GM18907 (cell line): ENCODE data around the gene PRRG4.
"Not testable (repeated sequence)": the region's sequence is repeated elsewhere in the genome, so short reads cannot be mapped to it uniquely, and the experiment has no call there.

ENCODE experiments used
- ATAC-seq: cut with Tn5 transposase; IDR thresholded peaks from one replicate; pipeline ENCODE4 v1.9.1; 2021; ENCODE audit warnings: mild to moderate bottlenecking, moderate library complexity; ENCODE audit not compliant: unreplicated experiment

The PRRG4 gene

DNA sequence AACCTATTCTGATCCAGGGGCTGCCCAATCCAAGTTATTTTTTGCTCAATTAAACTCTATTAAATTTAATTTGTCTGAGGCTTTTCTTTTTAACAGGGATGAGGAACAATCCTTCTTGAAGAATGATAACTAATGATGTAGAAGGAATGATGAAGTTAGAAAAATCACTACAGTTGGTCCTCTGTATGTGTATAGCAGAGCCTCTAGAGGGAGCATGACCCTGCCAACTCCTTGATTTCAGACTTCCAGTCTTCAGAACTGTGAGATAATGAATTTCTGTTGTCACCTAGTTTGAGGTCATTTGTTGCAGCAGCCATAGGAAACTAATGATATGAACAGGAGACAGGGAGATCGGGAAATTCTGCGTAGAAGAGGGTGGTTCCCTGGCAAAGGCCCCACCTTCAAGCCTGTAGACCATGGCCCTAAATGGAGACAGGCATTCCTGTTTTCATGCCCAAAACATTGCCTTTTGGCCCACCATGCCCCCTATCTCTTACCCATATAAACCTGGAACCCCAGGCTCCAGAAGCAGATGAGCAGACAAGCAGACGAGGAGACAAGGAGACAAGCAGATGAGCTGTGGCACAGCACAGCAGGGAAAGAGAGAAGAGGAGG is 55.1 kb downstream of the PRRG4 start:
- no peak for ATAC-seq

GRCh38 chr11:32885556-32885955 is 55.8 kb downstream of the PRRG4 start:
- ATAC-seq: no peak

GRCh38 chr11:32886180-32886579 is 56.5 kb downstream of the PRRG4 start:
- no peak for ATAC-seq

- ATAC-seq: not testable (repeated sequence)
Measured at GRCh38 chr11:32887707-32888383, 58.1 kb downstream of the PRRG4 start.

DNA sequence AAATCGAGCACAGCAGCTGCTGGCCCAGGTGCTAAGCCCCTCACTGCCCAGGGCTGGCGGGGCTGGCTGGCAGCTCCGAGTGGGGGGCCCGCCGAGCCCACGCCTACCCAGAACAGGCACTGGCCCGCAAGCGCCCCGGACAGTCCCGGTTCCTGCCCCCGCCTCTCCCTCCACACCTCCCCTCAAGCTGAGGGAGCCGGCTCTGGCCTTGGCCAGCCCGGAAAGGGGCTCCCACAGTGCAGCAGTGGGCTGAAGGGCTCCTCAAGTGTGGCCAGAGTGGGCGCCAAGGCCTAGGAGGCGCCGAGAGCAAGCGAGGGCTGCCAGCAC is 58.6 kb downstream of the PRRG4 start:
- ATAC-seq: not testable (repeated sequence)

GRCh38 chr11:32888805-32889204 is 59.1 kb downstream of the PRRG4 start:
- no peak for ATAC-seq

DNA sequence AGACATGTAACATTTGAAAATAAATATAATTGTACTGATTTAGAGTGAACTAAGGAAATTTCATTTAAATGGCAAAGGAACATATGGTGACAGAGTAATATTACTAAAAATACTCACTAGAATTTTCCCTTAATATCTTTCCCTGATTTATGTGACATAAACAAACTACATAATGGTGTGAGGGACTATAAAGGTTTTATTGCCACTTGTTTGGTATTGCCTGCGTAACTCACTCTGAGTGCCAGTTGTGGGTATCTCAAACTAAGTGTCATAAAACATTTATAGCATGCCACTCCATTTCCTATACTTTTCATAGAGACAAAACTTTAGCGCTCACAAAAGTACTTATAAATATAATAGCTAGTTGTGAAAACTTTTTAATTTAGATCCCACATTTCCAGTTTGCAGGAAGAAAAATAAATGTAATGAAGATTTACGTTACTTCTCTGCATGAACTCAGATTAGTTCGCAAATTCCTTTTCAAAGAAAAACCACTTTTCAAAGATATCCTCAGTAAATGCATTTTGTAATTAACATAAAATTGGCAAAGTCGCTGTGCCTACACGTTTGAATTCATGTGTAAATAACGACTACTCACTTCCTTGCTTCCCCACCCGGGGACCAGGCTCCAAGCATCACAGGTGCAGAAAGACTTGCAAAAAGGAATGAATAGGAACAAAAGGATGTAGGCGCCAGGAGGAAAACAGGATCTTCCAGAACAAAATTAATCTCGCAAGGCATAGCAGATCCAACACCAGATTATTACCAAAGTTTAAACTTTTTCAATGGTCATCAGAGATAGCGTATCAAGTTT is 61.3 kb downstream of the PRRG4 start:
- no peak for ATAC-seq

DNA sequence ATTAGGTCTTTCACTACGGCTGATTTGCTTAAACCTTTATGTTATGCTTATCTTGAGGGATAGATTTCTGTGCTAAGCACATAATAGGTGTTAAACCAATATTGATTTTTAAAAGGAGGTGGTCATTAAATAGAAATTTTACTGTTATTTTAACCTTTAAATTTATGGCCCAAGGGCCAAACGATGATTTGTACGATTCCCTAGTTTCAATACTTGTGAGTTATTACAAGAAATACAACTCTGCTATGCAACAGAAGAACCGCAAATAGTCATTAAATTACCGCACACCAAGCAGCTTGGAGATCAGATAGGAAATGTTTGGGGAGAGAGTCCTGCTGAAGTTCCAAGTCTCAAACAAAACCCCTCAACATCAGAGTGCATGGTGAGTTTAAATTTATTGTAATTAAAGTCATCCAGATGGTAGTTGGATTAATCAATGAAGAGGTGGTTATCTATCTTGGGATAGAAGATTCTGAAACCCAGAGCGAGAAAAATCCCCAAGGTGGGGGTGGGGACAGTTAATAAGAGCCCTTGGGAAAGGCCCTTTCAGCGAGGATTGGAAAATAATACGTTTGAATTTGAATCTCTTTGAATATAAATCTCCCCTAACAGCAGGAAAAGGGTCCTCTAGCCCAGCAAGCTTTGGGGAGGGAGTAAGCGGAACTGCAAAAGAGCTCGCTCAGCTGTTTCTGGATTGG is 62.1 kb downstream of the PRRG4 start:
- no peak for ATAC-seq

- ATAC-seq: peak; percentile 68
Measured at GRCh38 chr11:32892355-32893092, 62.8 kb downstream of the PRRG4 start, which contains the start of gene QSER1. TSS of gene QSER1 (plus strand) at chr11:32892811. CDS start at chr11:32893126, 315 bp downstream.

DNA sequence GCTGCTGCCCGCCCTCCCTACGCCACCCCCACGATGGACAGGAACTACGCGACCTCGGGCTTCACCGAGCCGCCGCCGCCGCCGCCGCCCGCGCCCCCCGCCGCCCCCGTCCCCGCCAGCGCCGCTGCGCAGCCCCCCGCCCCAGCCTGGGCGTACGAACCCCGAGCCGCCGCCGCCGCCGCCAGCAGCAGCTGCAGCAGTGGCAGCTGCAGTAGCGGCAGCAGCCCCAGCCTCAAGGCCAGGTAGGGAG is 63.3 kb downstream of the PRRG4 start:
- ATAC-seq: no peak

DNA sequence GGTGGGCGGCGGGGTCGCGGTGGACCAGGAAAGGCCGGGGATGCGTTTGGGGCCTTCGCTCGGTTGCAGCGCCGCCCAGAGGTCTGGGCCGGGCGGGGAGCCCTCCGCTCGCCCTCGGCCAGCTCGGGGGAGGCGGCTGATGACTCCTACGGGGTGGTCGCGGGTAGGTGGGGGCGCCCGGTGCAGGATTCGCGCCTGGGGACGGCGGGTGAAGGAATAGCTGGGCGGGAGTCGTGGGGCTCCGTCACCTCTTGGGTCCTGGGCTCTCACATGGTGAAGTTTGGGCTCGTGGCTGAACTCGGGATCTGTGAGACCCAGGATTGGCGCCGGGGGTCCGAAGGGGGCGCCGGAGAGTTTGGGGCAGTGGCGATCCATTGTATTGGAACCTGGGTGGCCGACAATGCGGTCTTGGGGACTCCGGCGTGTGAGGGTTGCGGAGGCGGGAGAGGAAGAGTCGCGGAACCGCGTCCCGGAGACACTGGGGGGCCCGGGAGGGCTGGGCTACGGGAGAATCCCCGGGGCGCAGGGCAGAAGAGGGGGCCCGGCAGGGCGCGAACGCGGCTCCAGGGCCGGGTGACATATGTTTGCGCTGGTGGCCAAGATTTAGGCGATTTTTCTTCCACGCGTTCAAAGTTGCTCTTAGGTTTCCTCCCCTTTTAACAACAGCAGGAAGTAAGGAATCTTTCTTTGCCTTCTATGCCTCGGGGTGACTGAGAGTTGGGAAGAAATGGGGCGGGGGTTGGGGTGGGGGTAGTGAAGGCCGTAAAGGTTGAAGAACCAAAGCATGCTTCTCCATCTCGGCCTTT is 63.8 kb downstream of the PRRG4 start:
- ATAC-seq: peak; percentile 40

- ATAC-seq: no peak
Measured at GRCh38 chr11:32894149-32894827, 64.6 kb downstream of the PRRG4 start.

DNA sequence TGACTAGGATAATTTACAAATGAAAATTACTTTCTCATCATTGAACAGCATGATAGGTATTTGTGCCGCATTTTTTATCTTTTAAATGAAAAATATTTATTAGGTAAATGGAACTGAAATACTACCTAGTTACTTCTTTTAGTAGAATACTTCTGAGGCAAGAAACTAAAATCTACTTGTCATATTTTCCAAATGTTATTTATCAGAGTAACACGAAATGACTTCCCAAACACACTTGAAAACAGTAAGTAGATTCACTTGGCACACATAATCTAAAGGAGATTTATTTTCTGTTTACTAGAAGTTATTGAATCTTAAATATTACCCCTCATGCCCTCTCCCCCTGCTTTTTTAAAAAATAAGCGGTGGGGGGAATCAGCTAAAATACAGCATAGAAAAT is 65.2 kb downstream of the PRRG4 start:
- ATAC-seq: no peak

- ATAC-seq: no peak
Measured at GRCh38 chr11:32895471-32895870, 65.7 kb downstream of the PRRG4 start.

- ATAC-seq: no peak
Measured at GRCh38 chr11:32897103-32897502, 67.4 kb downstream of the PRRG4 start.

DNA sequence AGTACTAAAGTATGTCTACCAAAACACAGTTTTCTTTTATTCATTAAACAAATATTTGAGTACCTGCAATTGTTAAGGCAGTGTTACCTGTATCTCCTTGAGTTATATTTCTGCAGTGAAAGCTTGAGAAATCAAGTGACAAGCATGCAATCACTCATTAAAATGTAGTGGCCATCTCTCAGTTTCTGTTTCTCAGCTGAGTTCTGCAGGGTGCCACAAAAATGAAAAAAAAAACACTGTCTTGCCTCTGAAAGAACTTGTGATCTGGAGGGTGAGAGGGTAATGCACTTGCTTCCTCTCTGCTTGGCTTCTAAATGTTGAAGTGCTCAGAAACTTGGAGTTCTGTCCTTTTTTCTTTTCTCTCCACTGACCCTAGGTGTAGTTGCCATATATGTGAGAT is 69.7 kb downstream of the PRRG4 start:
- peak; percentile 71 for ATAC-seq

- ATAC-seq: no peak
Measured at GRCh38 chr11:32902089-32902665, 72.5 kb downstream of the PRRG4 start.

DNA sequence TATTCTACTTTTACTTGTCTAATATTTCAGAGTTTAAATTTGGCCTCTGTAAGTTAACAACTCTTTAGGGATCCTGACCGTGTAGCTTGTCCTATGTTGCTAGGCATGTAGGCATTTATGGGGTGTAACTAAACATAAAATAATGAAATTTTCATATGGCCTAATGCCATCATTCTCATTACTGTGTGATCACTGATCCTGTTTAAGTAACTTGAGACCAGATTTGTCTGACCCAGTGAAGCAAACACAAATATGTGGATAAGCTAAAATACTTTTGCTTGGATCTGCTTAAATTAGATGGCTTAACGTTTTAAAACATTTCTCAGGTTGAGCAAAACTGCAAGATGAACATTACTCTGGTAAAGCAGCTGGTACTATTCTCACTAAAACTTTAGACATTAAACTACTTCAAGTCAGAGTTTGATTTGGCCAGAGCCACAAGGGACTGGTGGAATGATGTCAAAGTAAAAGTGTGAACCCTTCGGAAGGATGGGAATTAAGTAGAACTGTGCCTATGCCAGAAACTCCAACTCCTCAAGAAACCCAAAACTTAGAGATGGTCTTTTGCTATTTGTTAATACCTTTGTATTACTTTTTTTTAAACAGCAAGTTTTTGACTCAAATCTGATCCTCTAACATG is 75.4 kb downstream of the PRRG4 start:
- ATAC-seq: no peak
